Fibroblast of lung (primary cell): ENCODE measurements around the gene CDH4. TPM values are rescaled to one million over a fixed set of nuclear protein-coding genes. Genes with fewer than 3 reads are reported as not detected.

Source experiments
- DNase-seq, 2 donors: peaks; one replicate each; pipeline versions ENCODE4 v3.0.0 to v3.0.0-alpha.2; 2010; ENCODE audit warnings: low read depth in 2 of 2
- H2AFZ ChIP-seq: 2 replicates; pipeline ENCODE4 v1.5.1; 2012; ENCODE audit warnings: low read length, control low read depth, inconsistent platforms
- H3K27ac ChIP-seq: 2 replicates; pipeline ENCODE4 v1.5.1; 2011; ENCODE audit warnings: low read length, control low read depth; ENCODE audit not compliant: insufficient read depth
- H3K27me3 ChIP-seq: 2 replicates; pipeline ENCODE4 v1.5.1; 2011; ENCODE audit warnings: mild to moderate bottlenecking, low read length; ENCODE audit not compliant: control insufficient read depth, insufficient read depth
- H3K36me3 ChIP-seq: 2 replicates; pipeline ENCODE4 v1.5.1; 2011; ENCODE audit warnings: low read length; ENCODE audit not compliant: control insufficient read depth, insufficient read depth
- H3K4me1 ChIP-seq: 2 replicates; pipeline ENCODE4 v1.5.1; 2011; ENCODE audit warnings: low read length; ENCODE audit not compliant: control insufficient read depth, insufficient read depth; ENCODE audit errors: extremely low read depth
- H3K4me2 ChIP-seq: 2 replicates; pipeline ENCODE4 v1.5.1; 2011; ENCODE audit warnings: low read length, control low read depth; ENCODE audit not compliant: insufficient read depth; ENCODE audit errors: extremely low read depth
- H3K4me3 ChIP-seq, 4 experiments: fragments of 200-600 bp in 1 of 4; sonication (generic) in 1 of 4; replicated peaks in 1 of 4; 2 replicates each; pipeline ENCODE4 v1.5.1; 2011 to 2016; ENCODE audit warnings: low read length in 4 of 4, low read depth in 3 of 4, mild to moderate bottlenecking in 3 of 4, control low read depth in 2 of 4, inconsistent platforms in 1 of 4, mixed read lengths in 1 of 4; ENCODE audit not compliant: insufficient read depth in 1 of 4; ENCODE audit errors: control extremely low read depth in 1 of 4
- H3K79me2 ChIP-seq: 2 replicates; pipeline ENCODE4 v1.5.1; 2012; ENCODE audit warnings: mild to moderate bottlenecking, low read length, inconsistent platforms; ENCODE audit not compliant: control insufficient read depth, insufficient read depth
- H3K9ac ChIP-seq: 2 replicates; pipeline ENCODE4 v1.5.1; 2011; ENCODE audit warnings: mild to moderate bottlenecking, low read length, control low read depth; ENCODE audit not compliant: insufficient read depth
- H3K9me3 ChIP-seq: 2 replicates; pipeline ENCODE4 v1.5.1; 2012; ENCODE audit warnings: low read depth, low read length; ENCODE audit not compliant: control insufficient read depth, insufficient read depth
- H4K20me1 ChIP-seq: 2 replicates; pipeline ENCODE4 v1.5.1; 2011; ENCODE audit warnings: low read length; ENCODE audit not compliant: control insufficient read depth, insufficient read depth; ENCODE audit errors: extremely low read depth
- CTCF ChIP-seq, 2 donors: IDR thresholded peaks in 1 of 2; conservative IDR thresholded peaks in 1 of 2; 1 replicate in 1 of 2; 2 replicates in 1 of 2; pipeline ENCODE4 v1.5.1; 2011 to 2012; ENCODE audit warnings: low read length in 2 of 2, control low read depth in 1 of 2, inconsistent platforms in 1 of 2, low read depth in 1 of 2, mild to moderate bottlenecking in 1 of 2
- EZH2 ChIP-seq: IDR thresholded peaks from 2 replicates; pipeline ENCODE4 v1.5.1; 2012; ENCODE audit warnings: low read length, control low read depth, mild to moderate bottlenecking; ENCODE audit errors: missing control alignments
- polyA plus RNA-seq, 2 donors: library from polyadenylated mRNA; depleted of rRNA in 1 of 2; stranded (reverse) in 1 of 2; unstranded in 1 of 2; fragments of >200 nt; gene quantifications; 2 replicates each; pipeline ENCODE4 v1.2.1, GENCODE V29; 2011 to 2012; ENCODE audit warnings: missing spikeins in 1 of 2
- total RNA-seq: library from RNA; depleted of rRNA; stranded (reverse); fragments of >200 nt; gene quantifications from 2 replicates; pipeline ENCODE4 v1.2.1, GENCODE V29; 2014

Gene CDH4
- total and polyA plus RNA-seq, 2 donors (not counting 1 experiment from before 2014, with no cell fraction given): 4.8 to 6.8 TPM

- DNase-seq: no peak
- H3K4me1 ChIP-seq: no peaks in the 10 kb centered on the region
- no peak overlapping the region for H3K27ac ChIP-seq
- H4K20me1 ChIP-seq: no peaks in the 10 kb centered on the region
- no peak for TF ChIP-seq EZH2
- no peak for TF ChIP-seq CTCF (conservative IDR thresholded peaks at IDR 0.05 in 1 of 2, IDR thresholded peaks at IDR 0.05 in 1 of 2; ENCODE audit: low read depth in 1 of 2, low read length in 2 of 2)
- no peaks in the 10 kb centered on the region for H3K27me3 ChIP-seq
- H3K9ac ChIP-seq: no peak overlapping the region
- H3K4me3 ChIP-seq: no peak overlapping the region
- no peaks in the 10 kb centered on the region for H3K36me3 ChIP-seq
- no peaks in the 10 kb centered on the region for H3K79me2 ChIP-seq
- H3K4me2 ChIP-seq: no peak overlapping the region
- H3K9me3 ChIP-seq: no peaks in the 10 kb centered on the region
- no peak overlapping the region for H2AFZ ChIP-seq
Measured at GRCh38 chr20:61475729-61476128, 223.7 kb downstream of the CDH4 start.

GRCh38 chr20:61476956-61477355 lies 224.9 kb downstream of the CDH4 start:
- H3K4me3 ChIP-seq: no peak overlapping the region
- no peak overlapping the region for H2AFZ ChIP-seq
- DNase-seq: no peak
- no peak overlapping the region for H3K9ac ChIP-seq
- no peak overlapping the region for H3K4me2 ChIP-seq
- H3K27me3 ChIP-seq: no peaks in the 10 kb centered on the region
- TF ChIP-seq CTCF (conservative IDR thresholded peaks at IDR 0.05 in 1 of 2, IDR thresholded peaks at IDR 0.05 in 1 of 2; ENCODE audit: low read depth in 1 of 2, low read length in 2 of 2): no peak
- no peak for TF ChIP-seq EZH2
- no peak overlapping the region for H3K27ac ChIP-seq
- no peaks in the 10 kb centered on the region for H4K20me1 ChIP-seq
- no peaks in the 10 kb centered on the region for H3K4me1 ChIP-seq
- no peaks in the 10 kb centered on the region for H3K9me3 ChIP-seq
- H3K36me3 ChIP-seq: no peaks in the 10 kb centered on the region
- H3K79me2 ChIP-seq: no peaks in the 10 kb centered on the region

GRCh38 chr20:61477451-61477861 lies 225.4 kb downstream of the CDH4 start:
- no peak for DNase-seq
- no peak for TF ChIP-seq EZH2
- TF ChIP-seq CTCF (conservative IDR thresholded peaks at IDR 0.05 in 1 of 2, IDR thresholded peaks at IDR 0.05 in 1 of 2; ENCODE audit: low read depth in 1 of 2, low read length in 2 of 2): no peak
- H3K79me2 ChIP-seq: no peaks in the 10 kb centered on the region
- H3K27ac ChIP-seq: no peak overlapping the region
- no peaks in the 10 kb centered on the region for H3K27me3 ChIP-seq
- no peaks in the 10 kb centered on the region for H3K9me3 ChIP-seq
- no peaks in the 10 kb centered on the region for H3K4me1 ChIP-seq
- no peaks in the 10 kb centered on the region for H3K36me3 ChIP-seq
- H3K4me2 ChIP-seq: no peak overlapping the region
- no peaks in the 10 kb centered on the region for H4K20me1 ChIP-seq
- no peak overlapping the region for H3K4me3 ChIP-seq
- H2AFZ ChIP-seq: no peak overlapping the region
- H3K9ac ChIP-seq: no peak overlapping the region
